Activated naive CD4-positive, alpha-beta T cell treated with anti-CD3 and anti-CD28 coated beads, Interleukin-2, amount 50 U/mL, for 24 hours (primary cell): ENCODE measurements around the gene PRRT2.
"Not testable (repeated sequence)": the region's sequence is repeated elsewhere in the genome, so short reads cannot be mapped to it uniquely, and the experiment has no call there.

Source experiments
- H3K27ac Mint-ChIP-seq: one replicate; pipeline ENCODE4 v1.8.0; 2021; ENCODE audit warnings: mild to moderate bottlenecking, mixed read lengths
- H3K27me3 Mint-ChIP-seq: one replicate; pipeline ENCODE4 v1.8.0; 2021; ENCODE audit warnings: mixed read lengths
- H3K36me3 Mint-ChIP-seq: one replicate; pipeline ENCODE4 v1.8.0; 2021; ENCODE audit warnings: mixed read lengths
- H3K4me1 Mint-ChIP-seq: one replicate; pipeline ENCODE4 v1.8.0; 2021; ENCODE audit warnings: mixed read lengths
- H3K4me3 Mint-ChIP-seq: one replicate; pipeline ENCODE4 v1.8.0; 2021; ENCODE audit warnings: mild to moderate bottlenecking, mixed read lengths
- H3K9me3 Mint-ChIP-seq: one replicate; pipeline ENCODE4 v1.8.0; 2021; ENCODE audit warnings: mixed read lengths

Gene PRRT2

DNA sequence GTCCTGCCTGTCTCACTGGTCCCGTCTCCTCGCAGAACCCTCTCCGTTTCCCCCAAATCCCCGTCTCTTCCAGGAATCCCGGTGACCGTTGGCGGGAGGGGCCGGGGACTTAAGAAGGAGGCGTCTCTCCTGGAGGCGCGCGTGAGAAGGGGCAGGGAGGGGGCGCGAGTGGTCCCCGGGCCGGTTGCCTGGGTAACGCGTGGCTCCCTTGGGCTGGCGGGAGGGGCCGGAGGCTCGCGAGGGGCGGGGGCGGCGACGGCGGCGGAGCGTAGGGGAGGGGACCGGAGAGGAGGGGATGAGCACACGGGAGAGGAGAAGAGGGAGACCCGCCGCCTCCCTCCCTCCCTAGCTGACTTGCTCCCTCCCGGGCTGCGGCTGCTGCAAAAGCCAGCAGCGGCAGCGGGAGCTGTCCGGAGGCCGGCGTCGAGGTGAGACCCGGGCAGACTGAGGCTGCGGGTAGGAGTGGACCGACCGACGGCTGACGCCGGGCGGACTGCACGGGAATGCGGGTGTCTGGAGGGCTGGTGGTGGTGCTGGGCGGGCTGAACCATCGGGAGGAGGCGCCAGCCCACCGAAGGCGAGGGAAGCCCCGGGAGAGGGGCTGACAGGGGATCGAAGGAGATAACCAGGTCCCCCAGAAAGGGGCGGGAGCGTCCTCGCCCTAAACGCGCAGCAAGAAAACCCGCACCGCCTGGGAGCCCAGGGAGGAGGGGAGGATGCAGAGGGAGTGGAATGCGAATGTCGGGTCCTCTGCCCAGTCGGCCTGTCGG is at the start of gene PRRT2:
Gene PRRT2 (plus strand): TSS at position 298 of the 770 bp plus-strand sequence. CDS start 862 bp downstream, outside the sequence.
- H3K36me3 Mint-ChIP-seq: peaks cover 3% of the 10 kb centered on the region
- H3K4me1 Mint-ChIP-seq: peaks cover 61% of the 10 kb centered on the region
- H3K27me3 Mint-ChIP-seq: no peaks in the 10 kb centered on the region

GRCh38 chr16:29763326-29763725 is 48.7 kb upstream of the PRRT2 start:
- Mint-ChIP-seq H3K36me3 (no peaks in the 10 kb centered on the region), H3K27ac (no peak overlapping the region), H3K27me3 (no peaks in the 10 kb centered on the region), H3K4me1 (peaks cover 32% of the 10 kb centered on the region), H3K4me3 (no peak overlapping the region), H3K9me3 (no peaks in the 10 kb centered on the region)

More for the DNA sequence above, at the start of gene PRRT2:
- Mint-ChIP-seq H3K4me3 (peak within 1 kb of the TSS; percentile 88), H3K27ac (peak within 1 kb of the TSS; percentile 65), H3K9me3 (no peaks in the 10 kb centered on the region)

- no peaks in the 10 kb centered on the region for H3K9me3 Mint-ChIP-seq
- no peak overlapping the region for H3K4me3 Mint-ChIP-seq
- H3K27me3 Mint-ChIP-seq: no peaks in the 10 kb centered on the region
- H3K27ac Mint-ChIP-seq: no peak overlapping the region
- H3K4me1 Mint-ChIP-seq: peaks cover 27% of the 10 kb centered on the region
- no peaks in the 10 kb centered on the region for H3K36me3 Mint-ChIP-seq
Measured at GRCh38 chr16:29765167-29766032, 46.6 kb upstream of the PRRT2 start.

DNA sequence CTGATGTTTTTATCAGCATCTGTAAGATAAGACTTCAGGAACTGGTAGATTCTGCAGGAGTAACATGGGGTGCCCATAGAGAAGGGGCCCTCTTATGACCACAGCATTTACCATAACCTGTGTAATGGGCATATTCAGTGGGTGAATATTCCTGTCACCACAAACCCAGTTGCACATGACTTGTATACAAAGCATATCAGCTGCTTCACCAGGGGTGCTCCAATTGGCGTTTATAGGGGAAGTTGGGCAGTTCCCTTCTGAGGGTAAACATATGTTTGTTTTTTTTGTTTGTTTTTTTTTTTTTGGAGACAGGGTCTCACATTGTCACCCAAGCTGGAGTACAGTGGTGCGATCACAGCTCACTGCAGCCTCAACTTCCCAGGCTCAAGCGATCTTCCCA is 45.4 kb upstream of the PRRT2 start:
- no peaks in the 10 kb centered on the region for H3K36me3 Mint-ChIP-seq
- H3K9me3 Mint-ChIP-seq: no peaks in the 10 kb centered on the region
- H3K4me3 Mint-ChIP-seq: no peak overlapping the region
- no peaks in the 10 kb centered on the region for H3K27me3 Mint-ChIP-seq
- H3K4me1 Mint-ChIP-seq: peaks cover 25% of the 10 kb centered on the region
- H3K27ac Mint-ChIP-seq: no peak overlapping the region

GRCh38 chr16:29767062-29767461 is 44.9 kb upstream of the PRRT2 start:
- Mint-ChIP-seq H3K9me3 (no peaks in the 10 kb centered on the region), H3K4me3 (no peak overlapping the region), H3K27me3 (no peaks in the 10 kb centered on the region), H3K4me1 (peaks cover 25% of the 10 kb centered on the region), H3K36me3 (no peaks in the 10 kb centered on the region), H3K27ac (no peak overlapping the region)

GRCh38 chr16:29769507-29769906 is 42.5 kb upstream of the PRRT2 start:
- no peaks in the 10 kb centered on the region for H3K27me3 Mint-ChIP-seq
- H3K4me1 Mint-ChIP-seq: peaks cover 26% of the 10 kb centered on the region
- no peak overlapping the region for H3K27ac Mint-ChIP-seq
- H3K36me3 Mint-ChIP-seq: no peaks in the 10 kb centered on the region
- H3K4me3 Mint-ChIP-seq: no peak overlapping the region
- H3K9me3 Mint-ChIP-seq: no peaks in the 10 kb centered on the region

DNA sequence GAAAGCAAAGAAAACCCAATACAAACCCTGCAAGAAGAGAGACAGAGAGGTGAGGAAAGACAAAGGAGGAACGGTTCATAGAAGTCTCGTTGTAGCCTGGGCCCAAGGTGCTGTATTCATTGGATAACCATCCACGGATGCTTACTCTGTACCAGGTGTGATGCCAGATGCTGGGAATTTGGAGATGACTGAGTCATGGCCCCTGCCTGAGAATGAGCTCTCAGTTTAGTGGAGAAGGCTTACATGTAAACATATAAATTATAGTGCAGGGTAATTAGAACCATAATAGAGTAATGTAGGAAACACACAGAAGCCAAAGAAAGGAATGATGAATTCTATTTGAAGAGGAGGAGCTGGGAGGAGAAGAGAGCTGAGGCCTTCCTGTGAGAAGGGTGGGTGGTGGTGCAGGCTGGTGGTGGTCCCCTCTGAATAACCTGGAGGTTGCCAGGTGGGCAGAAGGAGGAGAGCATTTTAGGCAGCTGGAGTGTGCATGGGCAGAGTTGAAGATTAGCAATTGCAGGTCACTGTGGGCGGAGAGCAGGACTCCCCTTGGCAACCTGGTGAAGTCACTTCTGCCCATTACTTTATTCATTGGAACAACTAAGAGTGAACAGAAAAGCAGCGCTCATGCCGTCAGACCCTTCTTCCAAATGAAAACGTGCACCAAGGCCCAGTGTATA is 41.6 kb upstream of the PRRT2 start:
- Mint-ChIP-seq H3K9me3 (no peaks in the 10 kb centered on the region), H3K4me3 (no peak overlapping the region), H3K4me1 (peaks cover 25% of the 10 kb centered on the region), H3K27ac (no peak overlapping the region), H3K27me3 (no peaks in the 10 kb centered on the region), H3K36me3 (no peaks in the 10 kb centered on the region)

DNA sequence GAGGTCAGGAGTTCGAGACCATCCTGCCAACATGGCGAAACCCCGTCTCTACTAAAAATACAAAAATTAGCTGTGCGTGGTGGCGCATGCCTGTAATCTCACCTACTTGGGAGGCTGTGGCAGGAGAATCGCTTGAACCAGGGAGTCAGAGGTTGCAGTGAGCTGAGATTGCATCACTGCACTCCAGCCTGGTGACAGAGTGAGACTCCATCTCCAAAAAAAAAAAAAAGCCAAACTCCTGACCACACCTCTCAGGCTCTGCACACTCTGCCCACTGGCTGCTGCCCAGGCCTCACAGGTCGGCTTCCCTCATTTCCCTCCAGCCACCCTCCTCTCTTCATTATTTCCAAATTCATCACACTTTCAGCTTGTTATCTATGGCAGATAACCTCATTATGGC is 39.7 kb upstream of the PRRT2 start:
- H3K36me3 Mint-ChIP-seq: not testable (repeated sequence)

DNA sequence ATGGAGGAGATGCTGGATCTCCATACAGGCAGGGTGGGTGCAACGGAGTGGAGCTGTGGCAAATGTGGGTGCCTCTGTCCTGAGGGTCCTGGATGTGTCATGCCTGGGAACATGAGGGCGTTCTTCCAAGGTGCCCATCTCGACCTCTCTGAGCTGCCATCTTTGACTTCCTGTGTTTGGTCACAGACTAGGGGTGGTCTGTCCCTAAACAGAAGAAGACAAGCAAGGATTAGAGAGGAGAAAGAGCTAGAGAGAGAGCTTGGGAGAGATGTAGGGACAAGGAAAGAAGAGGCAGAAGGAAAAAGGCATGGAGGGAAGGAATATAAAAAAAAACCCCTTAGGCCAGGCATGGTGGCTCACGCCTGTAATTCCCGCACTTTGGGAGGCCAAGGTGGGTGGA is 37.3 kb upstream of the PRRT2 start:
- Mint-ChIP-seq H3K27ac (no peak overlapping the region), H3K27me3 (no peaks in the 10 kb centered on the region), H3K36me3 (no peaks in the 10 kb centered on the region)

More for the DNA sequence above, 39.7 kb upstream of the PRRT2 start:
- peaks cover 29% of the 10 kb centered on the region for H3K4me1 Mint-ChIP-seq
- not testable (repeated sequence) for H3K27me3 Mint-ChIP-seq, H3K4me3 Mint-ChIP-seq, H3K9me3 Mint-ChIP-seq, H3K27ac Mint-ChIP-seq

DNA sequence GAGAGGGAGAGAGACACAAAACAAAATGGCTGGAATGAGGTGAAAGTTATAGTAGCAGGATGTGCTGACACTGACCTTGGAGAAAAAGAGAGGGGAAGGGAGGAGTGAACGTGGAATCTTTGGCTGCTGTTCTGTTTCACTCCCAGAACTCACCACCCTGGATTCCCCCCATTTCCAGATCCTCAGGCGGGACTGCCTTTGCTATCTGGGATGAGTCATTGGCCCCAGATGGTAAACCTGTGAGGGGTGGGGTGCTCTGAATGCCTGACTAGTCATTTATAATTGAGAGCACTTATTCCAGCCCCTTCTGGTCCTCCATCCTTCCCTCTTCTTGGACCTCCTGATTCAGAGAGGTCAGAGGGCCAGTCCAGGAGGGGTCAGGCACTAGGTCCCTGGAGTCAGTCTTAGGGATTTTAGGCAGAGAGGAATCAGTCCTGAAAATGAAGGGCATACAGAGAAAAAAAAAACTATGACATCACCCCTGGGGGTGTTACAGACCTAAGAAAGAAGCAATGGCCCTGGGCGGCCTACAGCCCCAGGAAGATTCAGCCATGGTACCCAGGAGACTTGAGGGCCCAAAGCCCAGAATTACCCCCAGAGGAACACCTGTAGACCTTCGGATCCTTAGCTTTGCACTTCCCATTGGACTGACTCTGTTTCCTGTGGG is 36.1 kb upstream of the PRRT2 start:
- no peaks in the 10 kb centered on the region for H3K36me3 Mint-ChIP-seq
- H3K27me3 Mint-ChIP-seq: no peaks in the 10 kb centered on the region
- no peak overlapping the region for H3K4me3 Mint-ChIP-seq
- H3K27ac Mint-ChIP-seq: no peak overlapping the region
- peaks cover 24% of the 10 kb centered on the region for H3K4me1 Mint-ChIP-seq
- no peaks in the 10 kb centered on the region for H3K9me3 Mint-ChIP-seq

More for the DNA sequence above, 37.3 kb upstream of the PRRT2 start:
- Mint-ChIP-seq H3K4me1 (peaks cover 29% of the 10 kb centered on the region), H3K4me3 (no peak overlapping the region), H3K9me3 (no peaks in the 10 kb centered on the region)

DNA sequence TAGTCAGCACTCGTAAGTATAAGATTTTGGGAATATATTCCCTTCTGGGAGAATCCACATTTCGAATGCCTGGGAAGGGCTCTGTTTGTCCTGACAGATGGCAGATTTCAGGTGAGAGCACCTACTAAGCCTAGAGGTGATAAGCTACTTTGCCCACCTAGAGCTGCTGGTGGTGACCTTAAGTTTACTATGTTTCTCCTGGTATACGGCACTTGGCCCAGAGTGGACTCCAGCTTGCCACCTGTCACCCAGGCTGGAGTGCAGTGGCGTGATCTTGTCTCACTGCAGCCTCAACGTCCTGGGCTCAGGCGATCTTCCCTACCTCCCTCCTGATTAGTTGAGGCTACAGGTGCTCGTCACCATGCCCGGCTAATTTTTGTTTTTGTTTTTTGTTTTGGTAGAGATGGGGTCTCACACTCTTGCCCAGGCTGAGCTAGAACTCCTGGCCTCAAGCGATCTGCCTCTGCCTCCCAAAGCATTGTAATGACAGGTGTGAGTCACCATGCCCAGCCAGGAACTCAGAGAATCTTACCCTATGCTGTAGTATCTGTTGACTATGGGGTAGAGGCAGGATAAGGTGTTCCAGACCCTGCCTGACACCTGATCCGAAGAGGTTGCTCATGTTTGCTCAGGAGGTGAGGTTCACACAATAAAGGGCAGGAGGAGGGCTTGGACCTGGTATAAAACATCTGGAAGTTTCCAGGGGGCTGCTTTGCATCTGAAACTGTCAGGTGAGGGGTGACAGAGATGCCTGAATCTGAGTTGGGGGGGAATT is 34.2 kb upstream of the PRRT2 start, which contains the start of gene ZG16:
Gene ZG16 (plus strand): TSS at position 681 of the 775 bp plus-strand sequence. CDS start 1,011 bp downstream, outside the sequence.
- Mint-ChIP-seq H3K9me3 (no peaks in the 10 kb centered on the region), H3K36me3 (no peaks in the 10 kb centered on the region), H3K27ac (no peak within 1 kb of the TSS), H3K27me3 (no peaks in the 10 kb centered on the region), H3K4me3 (no peak within 1 kb of the TSS), H3K4me1 (peaks cover 25% of the 10 kb centered on the region)

DNA sequence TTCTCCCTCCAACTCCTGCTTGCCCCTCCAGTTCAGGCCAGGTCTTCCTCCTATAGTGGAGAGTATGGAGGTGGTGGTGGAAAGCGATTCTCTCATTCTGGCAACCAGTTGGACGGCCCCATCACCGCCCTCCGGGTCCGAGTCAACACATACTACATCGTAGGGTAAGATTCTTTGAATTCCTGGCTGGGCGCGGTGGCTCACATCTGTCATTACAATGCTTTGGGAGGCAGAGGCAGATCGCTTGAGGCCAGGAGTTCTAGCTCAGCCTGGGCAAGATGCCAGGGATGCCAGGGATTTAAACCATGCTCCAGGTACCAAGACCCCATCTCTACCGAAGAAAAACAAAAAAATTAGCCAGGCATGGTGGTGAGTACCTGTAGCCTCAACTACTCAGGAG is 32.5 kb upstream of the PRRT2 start:
- Mint-ChIP-seq H3K4me1 (peaks cover 33% of the 10 kb centered on the region), H3K36me3 (no peaks in the 10 kb centered on the region), H3K27me3 (no peaks in the 10 kb centered on the region), H3K9me3 (no peaks in the 10 kb centered on the region), H3K27ac (no peak overlapping the region), H3K4me3 (no peak overlapping the region)

DNA sequence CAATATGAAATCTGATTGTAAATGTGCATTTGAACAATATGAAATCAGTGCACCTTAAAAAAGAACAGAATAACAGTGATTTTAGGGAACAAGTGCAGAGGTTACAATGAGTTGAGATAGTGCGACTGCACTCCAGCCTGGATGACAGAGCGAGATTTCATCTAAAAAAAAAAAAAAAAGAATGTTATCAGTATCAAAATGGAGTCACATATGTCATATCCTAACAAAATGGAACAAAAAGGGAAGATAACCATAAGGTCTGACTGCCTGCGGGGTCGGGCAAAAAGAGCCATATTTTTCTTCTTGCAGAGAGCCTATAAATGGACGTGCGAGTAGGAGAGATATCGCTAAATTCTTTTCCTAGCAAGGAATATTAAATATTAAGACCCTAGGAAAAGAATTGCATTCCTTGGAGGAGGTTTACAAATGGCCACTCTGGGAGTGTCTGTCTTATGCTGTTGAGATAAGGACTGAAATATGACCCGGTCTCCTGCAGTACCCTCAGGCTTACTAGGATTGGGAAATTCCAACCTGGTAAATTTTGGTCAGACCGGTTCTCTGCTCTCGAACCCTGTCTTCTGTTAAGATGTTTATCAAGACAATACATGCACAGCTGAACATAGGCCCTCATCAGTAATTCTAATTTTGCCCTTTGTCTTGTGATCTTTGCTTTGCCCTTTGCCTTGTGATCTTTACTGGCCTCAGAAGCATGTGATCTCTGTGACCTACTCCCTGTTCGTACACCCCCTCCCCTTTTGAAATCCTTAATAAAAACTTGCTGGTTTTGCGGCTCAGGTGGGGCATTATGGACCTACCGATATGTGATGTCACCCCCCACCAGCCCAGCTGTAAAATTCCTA is 28.7 kb upstream of the PRRT2 start:
- H3K4me3 Mint-ChIP-seq: peak overlapping the region; percentile 11
- H3K36me3 Mint-ChIP-seq, H3K9me3 Mint-ChIP-seq, H3K27me3 Mint-ChIP-seq, H3K27ac Mint-ChIP-seq: not testable (repeated sequence)
- H3K4me1 Mint-ChIP-seq: peaks cover 31% of the 10 kb centered on the region

- Mint-ChIP-seq H3K27me3 (no peaks in the 10 kb centered on the region), H3K9me3 (no peaks in the 10 kb centered on the region), H3K4me3 (no peak overlapping the region), H3K4me1 (peaks cover 34% of the 10 kb centered on the region), H3K36me3 (no peaks in the 10 kb centered on the region), H3K27ac (peak overlapping the region; percentile 1)
Measured at GRCh38 chr16:29784157-29784556, 27.8 kb upstream of the PRRT2 start.
